IMR-90 (cell line): ENCODE data around the gene OR2V2. TPM values are rescaled to one million over a fixed set of nuclear protein-coding genes. Genes with fewer than 3 reads are reported as not detected.

Experiments
- ATAC-seq: fragments of 200-7000 bp; cut with Tn5 transposase; 2 replicates; pipeline ENCODE4 v1.9.1; 2020; ENCODE audit warnings: low read depth, mild to moderate bottlenecking, moderate library complexity
- BruUV-seq: library from RNA; stranded (reverse); fragments of 400-500 nt; replicated peaks from 2 replicates; lab custom pipeline; 2021; lab: Mats Ljungman, UMichigan
- CTCF ChIA-PET: fragments of 300-600 bp; formaldehyde crosslinking; extraction: SDS; loops from one replicate; lab custom pipeline; 2021; ENCODE audit warnings: antibody characterized with exemption; lab: Yijun Ruan, JAX
- POLR2A ChIA-PET: fragments of 300-600 bp; sonication (Branson Sonifier 250); formaldehyde crosslinking; loops from one replicate; lab custom pipeline; 2022; ENCODE audit warnings: antibody characterized with exemption; ENCODE audit not compliant: unreplicated experiment; lab: Charles Lee
- DNase-seq: peaks from one replicate; pipeline ENCODE4 v3.0.0; 2013
- H2AFZ ChIP-seq: replicated peaks from 2 replicates; pipeline ENCODE3; 2013; ENCODE audit warnings: low read length, mild to moderate bottlenecking; ENCODE audit not compliant: poor library complexity
- H2AK5ac ChIP-seq: 2 replicates; pipeline ENCODE4 v1.6.1; 2013; ENCODE audit warnings: low read depth, low read length, inconsistent platforms
- H2AK9ac ChIP-seq: replicated peaks from 2 replicates; pipeline ENCODE3; 2013; ENCODE audit warnings: mild to moderate bottlenecking, low read depth, low read length, moderate library complexity; ENCODE audit not compliant: poor library complexity
- H2BK120ac ChIP-seq: 2 replicates; pipeline ENCODE4 v1.6.1; 2013; ENCODE audit warnings: low read depth, low read length, inconsistent platforms
- H2BK15ac ChIP-seq: 3 replicates; pipeline ENCODE4 v1.6.1; 2013; ENCODE audit warnings: low read depth, low read length, inconsistent platforms
- H2BK20ac ChIP-seq: 2 replicates; pipeline ENCODE4 v1.6.1; 2013; ENCODE audit warnings: low read depth, mild to moderate bottlenecking, inconsistent platforms, low read length, moderate library complexity
- H2BK5ac ChIP-seq: 2 replicates; pipeline ENCODE4 v1.6.1; 2013; ENCODE audit warnings: mild to moderate bottlenecking, low read depth, low read length, inconsistent platforms; ENCODE audit not compliant: poor library complexity, severe bottlenecking
- H3K14ac ChIP-seq: replicated peaks from 2 replicates; pipeline ENCODE4 v1.6.1; 2013; ENCODE audit warnings: low read depth, low read length, inconsistent platforms
- H3K18ac ChIP-seq: 2 replicates; pipeline ENCODE4 v1.6.1; 2013; ENCODE audit warnings: low read depth, low read length, control low read depth
- H3K23ac ChIP-seq: 2 replicates; pipeline ENCODE4 v1.6.1; 2013; ENCODE audit warnings: low read depth, low read length, inconsistent platforms
- H3K27ac ChIP-seq: 2 replicates; pipeline ENCODE4 v1.5.1; 2013; ENCODE audit warnings: mild to moderate bottlenecking, control low read depth, low read length; ENCODE audit not compliant: insufficient read depth
- H3K27me3 ChIP-seq: 2 replicates; pipeline ENCODE4 v1.6.1; 2013; ENCODE audit warnings: low read length; ENCODE audit not compliant: control insufficient read depth, insufficient read depth
- H3K36me3 ChIP-seq: 2 replicates; pipeline ENCODE4 v1.6.1; 2013; ENCODE audit warnings: low read length, mixed read lengths; ENCODE audit not compliant: control insufficient read depth, insufficient read depth
- H3K4ac ChIP-seq: 2 replicates; pipeline ENCODE4 v1.6.1; 2013; ENCODE audit warnings: low read depth, low read length, inconsistent platforms
- H3K4me1 ChIP-seq: 2 replicates; pipeline ENCODE4 v1.6.1; 2013; ENCODE audit warnings: low read length, mixed read lengths; ENCODE audit not compliant: control insufficient read depth, insufficient read depth
- H3K4me2 ChIP-seq: 2 replicates; pipeline ENCODE4 v1.6.1; 2013; ENCODE audit warnings: low read depth, mild to moderate bottlenecking, control low read depth, low read length, moderate library complexity
- H3K4me3 ChIP-seq: 2 replicates; pipeline ENCODE4 v1.5.1; 2013; ENCODE audit warnings: low read depth, mild to moderate bottlenecking, control low read depth, low read length, moderate library complexity; ENCODE audit not compliant: insufficient read depth
- H3K56ac ChIP-seq: 2 replicates; pipeline ENCODE4 v1.6.1; 2013; ENCODE audit warnings: low read length, inconsistent platforms; ENCODE audit not compliant: insufficient read depth; ENCODE audit errors: extremely low read depth
- H3K79me1 ChIP-seq, 2 experiments: 2 replicates each; pipeline ENCODE4 v1.6.1; 2013; ENCODE audit warnings: low read length in 2 of 2, inconsistent platforms in 1 of 2, low read depth in 1 of 2
- H3K9ac ChIP-seq: 2 replicates; pipeline ENCODE4 v1.6.1; 2013; ENCODE audit warnings: low read depth, low read length, control low read depth
- H3K9me1 ChIP-seq: 2 replicates; pipeline ENCODE4 v1.6.1; 2013; ENCODE audit warnings: low read length, inconsistent platforms; ENCODE audit not compliant: insufficient read depth
- H3K9me3 ChIP-seq: 2 replicates; pipeline ENCODE4 v1.6.1; 2013; ENCODE audit warnings: low read length; ENCODE audit not compliant: control insufficient read depth, insufficient read depth
- H4K20me1 ChIP-seq: 2 replicates; pipeline ENCODE4 v1.6.1; 2013; ENCODE audit warnings: low read length, inconsistent platforms; ENCODE audit not compliant: insufficient read depth
- H4K5ac ChIP-seq: 2 replicates; pipeline ENCODE4 v1.6.1; 2013; ENCODE audit warnings: mild to moderate bottlenecking, low read depth, low read length, control low read depth
- H4K8ac ChIP-seq, 2 experiments: 2 replicates each; pipeline ENCODE4 v1.6.1; 2013; ENCODE audit warnings: low read depth in 2 of 2, low read length in 2 of 2, control low read depth in 1 of 2, inconsistent platforms in 1 of 2
- H4K91ac ChIP-seq: 2 replicates; pipeline ENCODE4 v1.6.1; 2013; ENCODE audit warnings: low read depth, low read length, inconsistent platforms; ENCODE audit not compliant: insufficient read depth
- BHLHE40 ChIP-seq: fragments of 150-350 bp; IDR thresholded peaks from 2 replicates; pipeline ENCODE4 v1.6.1; 2016; ENCODE audit warnings: mild to moderate bottlenecking, low read depth, low read length
- CEBPB ChIP-seq: IDR thresholded peaks from 2 replicates; pipeline ENCODE4 v1.6.1; 2012; ENCODE audit warnings: low read depth, low read length, improper control_type of control experiment
- CHD1 ChIP-seq: IDR thresholded peaks from 2 replicates; pipeline ENCODE4 v1.6.1; 2012; ENCODE audit warnings: low read depth, low read length, improper control_type of control experiment
- FOS ChIP-seq: fragments of 150-350 bp; IDR thresholded peaks from 2 replicates; pipeline ENCODE4 v1.6.1; 2016; ENCODE audit warnings: low read depth, low read length
- MAFK ChIP-seq: IDR thresholded peaks from 2 replicates; pipeline ENCODE4 v1.6.1; 2012; ENCODE audit warnings: low read depth, low read length, improper control_type of control experiment
- MAZ ChIP-seq: IDR thresholded peaks from 2 replicates; pipeline ENCODE4 v1.6.1; 2012; ENCODE audit warnings: low read depth, mild to moderate bottlenecking, low read length, improper control_type of control experiment, moderate library complexity, borderline replicate concordance
- MXI1 ChIP-seq: IDR thresholded peaks from 2 replicates; pipeline ENCODE4 v1.6.1; 2012; ENCODE audit warnings: low read depth, mild to moderate bottlenecking, low read length, moderate library complexity, borderline replicate concordance
- NFE2L2 ChIP-seq: fragments of 150-350 bp; IDR thresholded peaks from 2 replicates; pipeline ENCODE4 v1.6.1; 2016; ENCODE audit warnings: low read depth, mild to moderate bottlenecking, low read length
- POLR2A ChIP-seq: IDR thresholded peaks from 2 replicates; pipeline ENCODE4 v1.6.1; 2012; ENCODE audit warnings: mild to moderate bottlenecking, low read depth, low read length
- RAD21 ChIP-seq: IDR thresholded peaks from 2 replicates; pipeline ENCODE4 v1.6.1; 2012; ENCODE audit warnings: low read length, improper control_type of control experiment
- RCOR1 ChIP-seq: IDR thresholded peaks from 2 replicates; pipeline ENCODE4 v1.6.1; 2012; ENCODE audit warnings: mild to moderate bottlenecking, low read length, improper control_type of control experiment; ENCODE audit not compliant: insufficient replicate concordance
- RFX5 ChIP-seq: IDR thresholded peaks from 2 replicates; pipeline ENCODE4 v1.8.0; 2012; ENCODE audit warnings: low read depth, mild to moderate bottlenecking, low read length, moderate library complexity
- SMC3 ChIP-seq: fragments of 150-350 bp; IDR thresholded peaks from 2 replicates; pipeline ENCODE4 v1.6.1; 2016; ENCODE audit warnings: low read depth, mild to moderate bottlenecking, antibody characterized with exemption, low read length, moderate library complexity
- WGBS, 2 experiments: methylation state at CpG; one replicate each; pipeline versions ENCODE4 v1.1.5 to v1.1.7; 2013; ENCODE audit warnings: missing lambda C conversion rate in 2 of 2; ENCODE audit not compliant: insufficient read length in 1 of 2; ENCODE audit errors: extremely low coverage in 2 of 2; 5-methylcytosine and 5-hydroxymethylcytosine counted together
- dilution Hi-C: fragments of 300-500 bp; cut with HindIII; formaldehyde crosslinking; loops from one replicate; pipeline ENCODE4 v1.14.3; 2018; ENCODE audit warnings: low sequenced_read_pairs; ENCODE audit not compliant: unreplicated experiment
- in situ Hi-C: fragments of 300-500 bp; cut with MboI; formaldehyde crosslinking; loops from 3 replicates; pipeline ENCODE4 v1.14.3; 2019; ENCODE audit warnings: low sequenced_read_pairs, inconsistent platforms, mixed read lengths
- intact Hi-C: fragments of 100-400 bp; cut with micrococcal nuclease; formaldehyde crosslinking; loops from 2 replicates; pipeline ENCODE4 v1.10.0; 2022
- polyA plus RNA-seq, 3 experiments: library from polyadenylated mRNA; depleted of rRNA; stranded (reverse); fragments of >200 nt; gene quantifications; 2 replicates each; pipeline ENCODE4 v1.2.3, GENCODE V29; 2012; ENCODE audit warnings: low replicate concordance in 1 of 3
- total RNA-seq: library from RNA; depleted of rRNA; stranded (reverse); fragments of >200 nt; gene quantifications from 2 replicates; pipeline ENCODE4 v1.2.3, GENCODE V29; 2012
- TF ChIP-seq, protein P1 (sequence below): conservative IDR thresholded peaks from 2 replicates; pipeline ENCODE4 v1.5.1; 2012; ENCODE audit warnings: mild to moderate bottlenecking, low read depth, low read length, improper control_type of control experiment
- TF ChIP-seq, protein P2 (sequence below): fragments of 150-350 bp; IDR thresholded peaks from 2 replicates; pipeline ENCODE4 v1.6.1; 2017; ENCODE audit warnings: mild to moderate bottlenecking, antibody characterized with exemption, low read length, low read depth
- TF ChIP-seq, protein P3 (sequence below): fragments of 150-350 bp; IDR thresholded peaks from 2 replicates; pipeline ENCODE4 v1.6.1; 2016; ENCODE audit warnings: low read depth, mild to moderate bottlenecking, low read length, moderate library complexity, borderline replicate concordance

The OR2V2 gene
- total and polyA plus RNA-seq, 2 of the 4 experiments (the other 2 are of a cell fraction), result not detected

DNA sequence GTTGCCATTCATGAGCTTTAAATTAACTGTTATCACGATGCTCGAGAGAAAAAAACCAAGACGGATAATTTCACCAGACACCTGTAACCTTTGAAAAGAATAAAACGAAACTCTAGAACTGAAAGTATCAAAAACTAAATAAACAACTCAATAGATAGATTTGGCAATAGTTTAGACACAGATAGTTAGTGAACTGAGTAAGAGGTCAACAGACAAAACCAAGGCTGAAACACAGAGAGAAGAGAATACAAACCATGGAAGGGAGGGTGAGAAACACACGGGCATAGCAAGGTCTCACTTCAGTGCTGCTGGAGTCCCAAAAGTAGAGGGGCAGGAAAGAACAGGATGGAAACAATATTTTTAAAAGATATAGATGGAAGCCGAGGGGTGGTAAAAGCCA lies 13.1 kb upstream of the OR2V2 start:
- intact Hi-C loops (no loop called here), dilution Hi-C loops (no loop called here), in situ Hi-C loops (no loop called here)
- Histone ChIP-seq H2BK15ac (no peak overlapping the region), H3K27ac (no peak overlapping the region), H4K8ac (no peak overlapping the region), H4K91ac (no peak overlapping the region), H3K4me1 (no peaks in the 10 kb centered on the region), H4K5ac (no peak overlapping the region), H3K9me1 (no peaks in the 10 kb centered on the region), H3K14ac (no peak overlapping the region), H3K23ac (no peak overlapping the region), H3K36me3 (no peaks in the 10 kb centered on the region), H3K4ac (no peak overlapping the region), H3K18ac (no peak overlapping the region), H3K4me3 (no peak overlapping the region), H3K56ac (no peak overlapping the region), H2AK5ac (no peak overlapping the region), H2BK5ac (no peak overlapping the region), H3K79me1 (no peaks in the 10 kb centered on the region), H2BK20ac (no peak overlapping the region), H3K4me2 (no peak overlapping the region), H3K9me3 (no peaks in the 10 kb centered on the region), H2AK9ac (no peak overlapping the region), H3K9ac (no peak overlapping the region), H3K27me3 (peaks cover 3% of the 10 kb centered on the region; the same call in 1 of the 2 replicates), H2AFZ (no peak overlapping the region), H4K20me1 (no peaks in the 10 kb centered on the region), H2BK120ac (no peak overlapping the region)
- WGBS, 2 experiments, result no CpG with 5 or more reads among the region's 6 CpGs
- TF ChIP-seq CEBPB (no peak), CHD1 (no peak), BHLHE40 (no peak), MXI1 (no peak), NFE2L2 (no peak), MAZ (no peak), RFX5 (no peak), RAD21 (no peak), MAFK (no peak), RCOR1 (no peak), FOS (no peak), POLR2A (no peak), SMC3 (no peak)
- TF ChIP-seq, protein P1, sequence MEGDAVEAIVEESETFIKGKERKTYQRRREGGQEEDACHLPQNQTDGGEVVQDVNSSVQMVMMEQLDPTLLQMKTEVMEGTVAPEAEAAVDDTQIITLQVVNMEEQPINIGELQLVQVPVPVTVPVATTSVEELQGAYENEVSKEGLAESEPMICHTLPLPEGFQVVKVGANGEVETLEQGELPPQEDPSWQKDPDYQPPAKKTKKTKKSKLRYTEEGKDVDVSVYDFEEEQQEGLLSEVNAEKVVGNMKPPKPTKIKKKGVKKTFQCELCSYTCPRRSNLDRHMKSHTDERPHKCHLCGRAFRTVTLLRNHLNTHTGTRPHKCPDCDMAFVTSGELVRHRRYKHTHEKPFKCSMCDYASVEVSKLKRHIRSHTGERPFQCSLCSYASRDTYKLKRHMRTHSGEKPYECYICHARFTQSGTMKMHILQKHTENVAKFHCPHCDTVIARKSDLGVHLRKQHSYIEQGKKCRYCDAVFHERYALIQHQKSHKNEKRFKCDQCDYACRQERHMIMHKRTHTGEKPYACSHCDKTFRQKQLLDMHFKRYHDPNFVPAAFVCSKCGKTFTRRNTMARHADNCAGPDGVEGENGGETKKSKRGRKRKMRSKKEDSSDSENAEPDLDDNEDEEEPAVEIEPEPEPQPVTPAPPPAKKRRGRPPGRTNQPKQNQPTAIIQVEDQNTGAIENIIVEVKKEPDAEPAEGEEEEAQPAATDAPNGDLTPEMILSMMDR, result no peak
- TF ChIP-seq, protein P2, sequence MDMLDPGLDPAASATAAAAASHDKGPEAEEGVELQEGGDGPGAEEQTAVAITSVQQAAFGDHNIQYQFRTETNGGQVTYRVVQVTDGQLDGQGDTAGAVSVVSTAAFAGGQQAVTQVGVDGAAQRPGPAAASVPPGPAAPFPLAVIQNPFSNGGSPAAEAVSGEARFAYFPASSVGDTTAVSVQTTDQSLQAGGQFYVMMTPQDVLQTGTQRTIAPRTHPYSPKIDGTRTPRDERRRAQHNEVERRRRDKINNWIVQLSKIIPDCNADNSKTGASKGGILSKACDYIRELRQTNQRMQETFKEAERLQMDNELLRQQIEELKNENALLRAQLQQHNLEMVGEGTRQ, result no peak
- TF ChIP-seq, protein P3, sequence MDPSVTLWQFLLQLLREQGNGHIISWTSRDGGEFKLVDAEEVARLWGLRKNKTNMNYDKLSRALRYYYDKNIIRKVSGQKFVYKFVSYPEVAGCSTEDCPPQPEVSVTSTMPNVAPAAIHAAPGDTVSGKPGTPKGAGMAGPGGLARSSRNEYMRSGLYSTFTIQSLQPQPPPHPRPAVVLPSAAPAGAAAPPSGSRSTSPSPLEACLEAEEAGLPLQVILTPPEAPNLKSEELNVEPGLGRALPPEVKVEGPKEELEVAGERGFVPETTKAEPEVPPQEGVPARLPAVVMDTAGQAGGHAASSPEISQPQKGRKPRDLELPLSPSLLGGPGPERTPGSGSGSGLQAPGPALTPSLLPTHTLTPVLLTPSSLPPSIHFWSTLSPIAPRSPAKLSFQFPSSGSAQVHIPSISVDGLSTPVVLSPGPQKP, result no peak
- no TSS peak for BruUV-seq
- ATAC-seq, result no peak
- ChIA-PET CTCF (no interaction called here), POLR2A (no interaction called here)
- DNase-seq, result no peak
